HepG2 (cell line): Measurements from ENCODE around the gene ETFDH. TPM values are rescaled to one million over a fixed set of nuclear protein-coding genes. Genes with fewer than 3 reads are reported as not detected.

Experiments
- ARHGAP35 ChIP-seq: sonication (generic); formaldehyde crosslinking; IDR thresholded peaks from 2 replicates; pipeline ENCODE4 v1.9.0; 2022; ENCODE audit warnings: mild to moderate bottlenecking, inconsistent platforms, moderate library complexity, missing genetic modification reagents, borderline replicate concordance
- HOXA7 ChIP-seq: sonication (generic); formaldehyde crosslinking; IDR thresholded peaks from 2 replicates; pipeline ENCODE4 v1.8.1; 2022; ENCODE audit warnings: mild to moderate bottlenecking, missing genetic modification reagents, moderate library complexity
- KLF9 ChIP-seq: IDR thresholded peaks from 2 replicates; pipeline ENCODE4 v1.6.1; 2016; ENCODE audit warnings: low read depth
- RBFOX2 ChIP-seq: fragments of 200-400 bp; formaldehyde crosslinking; IDR thresholded peaks from 2 replicates; pipeline ENCODE4 v1.6.1; 2017; ENCODE audit warnings: low read depth, mild to moderate bottlenecking, low read length
- SATB2 ChIP-seq: sonication (generic); formaldehyde crosslinking; IDR thresholded peaks from 2 replicates; pipeline ENCODE4 v1.5.0; 2020; ENCODE audit warnings: missing genetic modification reagents
- STAG1 ChIP-seq: sonication (generic); formaldehyde crosslinking; IDR thresholded peaks from 2 replicates; pipeline ENCODE4 v1.4.0; 2020; ENCODE audit warnings: missing genetic modification reagents
- TAF1 ChIP-seq: sonication (generic); formaldehyde crosslinking; IDR thresholded peaks from 2 replicates; pipeline ENCODE4 v1.4.0; 2020; ENCODE audit warnings: missing genetic modification reagents
- TEAD3 ChIP-seq: optimal IDR thresholded peaks from 2 replicates; pipeline ENCODE3; 2016; ENCODE audit warnings: borderline replicate concordance
- ZFY ChIP-seq: sonication (generic); formaldehyde crosslinking; IDR thresholded peaks from 2 replicates; pipeline ENCODE4 v1.4.0; 2020; ENCODE audit warnings: missing genetic modification reagents
- ZKSCAN1 ChIP-seq: fragments of 150-350 bp; IDR thresholded peaks from 2 replicates; pipeline ENCODE4 v1.6.1; 2014; ENCODE audit warnings: low read length
- ZNF136 ChIP-seq: sonication (generic); formaldehyde crosslinking; IDR thresholded peaks from 2 replicates; pipeline ENCODE4 v1.8.1; 2022; ENCODE audit warnings: low read depth, mild to moderate bottlenecking, moderate library complexity, missing genetic modification reagents
- ZNF235 ChIP-seq: sonication (generic); formaldehyde crosslinking; IDR thresholded peaks from 2 replicates; pipeline ENCODE4 v1.8.1; 2023; ENCODE audit warnings: mild to moderate bottlenecking, missing genetic modification reagents, borderline replicate concordance
- ZNF367 ChIP-seq: sonication (generic); formaldehyde crosslinking; IDR thresholded peaks from 2 replicates; pipeline ENCODE4 v1.4.0; 2020; ENCODE audit warnings: missing genetic modification reagents, borderline replicate concordance
- ZNF44 ChIP-seq: sonication (generic); formaldehyde crosslinking; IDR thresholded peaks from 2 replicates; pipeline ENCODE4 v1.5.1; 2020; ENCODE audit warnings: mild to moderate bottlenecking, missing genetic modification reagents
- ZNF558 ChIP-seq: sonication (generic); formaldehyde crosslinking; IDR thresholded peaks from 2 replicates; pipeline ENCODE4 v1.9.0; 2022; ENCODE audit warnings: mild to moderate bottlenecking, missing genetic modification reagents, borderline replicate concordance
- polyA plus RNA-seq, 8 experiments: library from polyadenylated mRNA; depleted of rRNA in 3 of 8; stranded (reverse) in 7 of 8; unstranded in 1 of 8; fragments of >200 nt; fragmentation: Illumina TruSeq in 4 of 8; extraction: Trizol in 4 of 8; gene quantifications; 2 replicates each; pipeline versions ENCODE4 v1.2.1 to v1.2.3, GENCODE V29; 2011 to 2016; ENCODE audit warnings: low read depth in 4 of 8, missing spikeins in 1 of 8, mixed read lengths in 1 of 8; ENCODE audit not compliant: insufficient read depth in 1 of 8
- total RNA-seq, 5 experiments: library from RNA; depleted of rRNA; stranded (reverse); fragments of >200 nt; fragmentation: Illumina TruSeq; extraction: Trizol; gene quantifications; 2 replicates each; pipeline ENCODE4 v1.2.3, GENCODE V29; 2016; ENCODE audit warnings: low read depth in 1 of 5
- TF ChIP-seq, protein P1 (sequence below): IDR thresholded peaks from 2 replicates; pipeline ENCODE4 v1.6.1; 2012; ENCODE audit warnings: low read depth, low read length, improper control_type of control experiment
- TF ChIP-seq, protein P2 (sequence below): sonication (generic); formaldehyde crosslinking; IDR thresholded peaks from 2 replicates; pipeline ENCODE4 v1.4.0; 2020; ENCODE audit warnings: mild to moderate bottlenecking, missing genetic modification reagents
- TF ChIP-seq, protein P3 (sequence below): sonication (generic); formaldehyde crosslinking; IDR thresholded peaks from 2 replicates; pipeline ENCODE4 v1.8.0; 2022; ENCODE audit warnings: missing genetic modification reagents, mild to moderate bottlenecking, borderline replicate concordance
- TF ChIP-seq, protein P4 (sequence below): sonication (generic); IDR thresholded peaks from 2 replicates; pipeline ENCODE4 v1.6.1; 2016; ENCODE audit warnings: low read depth, borderline replicate concordance
- TF ChIP-seq, protein P5 (sequence below): sonication (generic); formaldehyde crosslinking; IDR thresholded peaks from 2 replicates; pipeline ENCODE4 v1.4.0; 2020; ENCODE audit warnings: missing genetic modification reagents, mild to moderate bottlenecking, borderline replicate concordance
- TF ChIP-seq, protein P6 (sequence below): sonication (generic); formaldehyde crosslinking; IDR thresholded peaks from 2 replicates; pipeline ENCODE4 v1.5.0; 2020; ENCODE audit warnings: mild to moderate bottlenecking, missing genetic modification reagents, borderline replicate concordance

Gene ETFDH
- total and polyA plus RNA-seq, 2 of the 13 experiments (the other 11 are each of a cell fraction or from before 2014, with no cell fraction given): 14.7 to 17.8 TPM

DNA sequence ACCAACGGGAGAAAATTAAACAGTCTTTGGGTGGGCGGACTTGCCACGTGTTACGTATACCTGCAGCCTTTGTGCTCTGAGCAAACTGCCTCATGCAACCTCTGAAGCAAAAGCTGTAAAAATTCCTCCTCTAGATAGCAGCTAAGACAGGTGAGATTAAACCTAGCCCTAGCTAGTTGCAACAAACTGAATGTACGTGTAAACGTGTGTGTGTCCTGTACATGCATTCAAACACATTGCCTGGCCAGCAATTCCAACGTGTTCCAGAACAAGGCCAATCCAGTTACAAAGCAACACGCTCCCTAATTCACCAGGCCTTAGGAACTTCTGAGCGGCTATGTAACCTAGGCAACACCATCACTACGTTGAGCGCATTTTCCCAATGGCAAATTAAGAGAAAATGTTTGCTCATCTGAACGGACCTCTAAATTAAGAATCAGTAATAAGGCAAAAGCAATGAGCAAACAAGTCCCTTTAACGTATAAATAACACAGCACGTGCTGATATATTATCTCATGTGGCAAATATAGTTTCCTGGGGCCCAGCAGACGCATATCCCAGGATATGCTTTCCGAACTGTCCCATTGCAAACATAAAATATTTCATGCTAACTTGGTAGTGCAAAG lies 50.3 kb downstream of the ETFDH start (continued):
- TF ChIP-seq ZNF235 (CRISPR knock-in tag) (no peak), ZKSCAN1 (no peak), STAG1 (CRISPR knock-in tag) (peak; percentile 14; the same call in 1 of the 2 replicates), ZNF44 (no peak; the same call in 1 of the 2 replicates), SATB2 (CRISPR knock-in tag) (no peak), ARHGAP35 (CRISPR knock-in tag) (no peak), HOXA7 (CRISPR knock-in tag) (no peak), TEAD3 (peak; percentile 40), KLF9 (CRISPR knock-in tag) (no peak), ZNF136 (CRISPR knock-in tag) (no peak), ZNF367 (CRISPR knock-in tag) (0 out of 2 replicates have a peak, but pooled peaks have one; percentile 33), ZNF558 (CRISPR knock-in tag) (no peak), TAF1 (CRISPR knock-in tag) (no peak), ZFY (CRISPR knock-in tag) (peak; percentile 74), RBFOX2 (no peak)
- TF ChIP-seq, protein P1, sequence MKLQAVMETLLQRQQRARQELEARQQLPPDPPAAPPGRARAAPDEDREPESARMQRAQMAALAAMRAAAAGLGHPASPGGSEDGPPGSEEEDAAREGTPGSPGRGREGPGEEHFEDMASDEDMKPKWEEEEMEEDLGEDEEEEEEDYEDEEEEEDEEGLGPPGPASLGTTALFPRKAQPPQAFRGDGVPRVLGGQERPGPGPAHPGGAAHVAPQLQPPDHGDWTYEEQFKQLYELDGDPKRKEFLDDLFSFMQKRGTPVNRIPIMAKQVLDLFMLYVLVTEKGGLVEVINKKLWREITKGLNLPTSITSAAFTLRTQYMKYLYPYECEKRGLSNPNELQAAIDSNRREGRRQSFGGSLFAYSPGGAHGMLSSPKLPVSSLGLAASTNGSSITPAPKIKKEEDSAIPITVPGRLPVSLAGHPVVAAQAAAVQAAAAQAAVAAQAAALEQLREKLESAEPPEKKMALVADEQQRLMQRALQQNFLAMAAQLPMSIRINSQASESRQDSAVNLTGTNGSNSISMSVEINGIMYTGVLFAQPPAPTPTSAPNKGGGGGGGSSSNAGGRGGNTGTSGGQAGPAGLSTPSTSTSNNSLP: no peak
- TF ChIP-seq, protein P2, sequence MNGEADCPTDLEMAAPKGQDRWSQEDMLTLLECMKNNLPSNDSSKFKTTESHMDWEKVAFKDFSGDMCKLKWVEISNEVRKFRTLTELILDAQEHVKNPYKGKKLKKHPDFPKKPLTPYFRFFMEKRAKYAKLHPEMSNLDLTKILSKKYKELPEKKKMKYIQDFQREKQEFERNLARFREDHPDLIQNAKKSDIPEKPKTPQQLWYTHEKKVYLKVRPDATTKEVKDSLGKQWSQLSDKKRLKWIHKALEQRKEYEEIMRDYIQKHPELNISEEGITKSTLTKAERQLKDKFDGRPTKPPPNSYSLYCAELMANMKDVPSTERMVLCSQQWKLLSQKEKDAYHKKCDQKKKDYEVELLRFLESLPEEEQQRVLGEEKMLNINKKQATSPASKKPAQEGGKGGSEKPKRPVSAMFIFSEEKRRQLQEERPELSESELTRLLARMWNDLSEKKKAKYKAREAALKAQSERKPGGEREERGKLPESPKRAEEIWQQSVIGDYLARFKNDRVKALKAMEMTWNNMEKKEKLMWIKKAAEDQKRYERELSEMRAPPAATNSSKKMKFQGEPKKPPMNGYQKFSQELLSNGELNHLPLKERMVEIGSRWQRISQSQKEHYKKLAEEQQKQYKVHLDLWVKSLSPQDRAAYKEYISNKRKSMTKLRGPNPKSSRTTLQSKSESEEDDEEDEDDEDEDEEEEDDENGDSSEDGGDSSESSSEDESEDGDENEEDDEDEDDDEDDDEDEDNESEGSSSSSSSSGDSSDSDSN: no peak
- TF ChIP-seq, protein P3, sequence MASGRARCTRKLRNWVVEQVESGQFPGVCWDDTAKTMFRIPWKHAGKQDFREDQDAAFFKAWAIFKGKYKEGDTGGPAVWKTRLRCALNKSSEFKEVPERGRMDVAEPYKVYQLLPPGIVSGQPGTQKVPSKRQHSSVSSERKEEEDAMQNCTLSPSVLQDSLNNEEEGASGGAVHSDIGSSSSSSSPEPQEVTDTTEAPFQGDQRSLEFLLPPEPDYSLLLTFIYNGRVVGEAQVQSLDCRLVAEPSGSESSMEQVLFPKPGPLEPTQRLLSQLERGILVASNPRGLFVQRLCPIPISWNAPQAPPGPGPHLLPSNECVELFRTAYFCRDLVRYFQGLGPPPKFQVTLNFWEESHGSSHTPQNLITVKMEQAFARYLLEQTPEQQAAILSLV (CRISPR knock-in tag): no peak
- TF ChIP-seq, protein P4, sequence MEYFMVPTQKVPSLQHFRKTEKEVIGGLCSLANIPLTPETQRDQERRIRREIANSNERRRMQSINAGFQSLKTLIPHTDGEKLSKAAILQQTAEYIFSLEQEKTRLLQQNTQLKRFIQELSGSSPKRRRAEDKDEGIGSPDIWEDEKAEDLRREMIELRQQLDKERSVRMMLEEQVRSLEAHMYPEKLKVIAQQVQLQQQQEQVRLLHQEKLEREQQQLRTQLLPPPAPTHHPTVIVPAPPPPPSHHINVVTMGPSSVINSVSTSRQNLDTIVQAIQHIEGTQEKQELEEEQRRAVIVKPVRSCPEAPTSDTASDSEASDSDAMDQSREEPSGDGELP: no peak
- TF ChIP-seq, protein P5, sequence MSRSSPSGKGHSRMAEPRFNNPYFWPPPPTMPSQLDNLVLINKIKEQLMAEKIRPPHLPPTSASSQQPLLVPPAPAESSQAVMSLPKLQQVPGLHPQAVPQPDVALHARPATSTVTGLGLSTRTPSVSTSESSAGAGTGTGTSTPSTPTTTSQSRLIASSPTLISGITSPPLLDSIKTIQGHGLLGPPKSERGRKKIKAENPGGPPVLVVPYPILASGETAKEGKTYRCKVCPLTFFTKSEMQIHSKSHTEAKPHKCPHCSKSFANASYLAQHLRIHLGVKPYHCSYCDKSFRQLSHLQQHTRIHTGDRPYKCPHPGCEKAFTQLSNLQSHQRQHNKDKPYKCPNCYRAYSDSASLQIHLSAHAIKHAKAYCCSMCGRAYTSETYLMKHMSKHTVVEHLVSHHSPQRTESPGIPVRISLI: no peak
- TF ChIP-seq, protein P6, sequence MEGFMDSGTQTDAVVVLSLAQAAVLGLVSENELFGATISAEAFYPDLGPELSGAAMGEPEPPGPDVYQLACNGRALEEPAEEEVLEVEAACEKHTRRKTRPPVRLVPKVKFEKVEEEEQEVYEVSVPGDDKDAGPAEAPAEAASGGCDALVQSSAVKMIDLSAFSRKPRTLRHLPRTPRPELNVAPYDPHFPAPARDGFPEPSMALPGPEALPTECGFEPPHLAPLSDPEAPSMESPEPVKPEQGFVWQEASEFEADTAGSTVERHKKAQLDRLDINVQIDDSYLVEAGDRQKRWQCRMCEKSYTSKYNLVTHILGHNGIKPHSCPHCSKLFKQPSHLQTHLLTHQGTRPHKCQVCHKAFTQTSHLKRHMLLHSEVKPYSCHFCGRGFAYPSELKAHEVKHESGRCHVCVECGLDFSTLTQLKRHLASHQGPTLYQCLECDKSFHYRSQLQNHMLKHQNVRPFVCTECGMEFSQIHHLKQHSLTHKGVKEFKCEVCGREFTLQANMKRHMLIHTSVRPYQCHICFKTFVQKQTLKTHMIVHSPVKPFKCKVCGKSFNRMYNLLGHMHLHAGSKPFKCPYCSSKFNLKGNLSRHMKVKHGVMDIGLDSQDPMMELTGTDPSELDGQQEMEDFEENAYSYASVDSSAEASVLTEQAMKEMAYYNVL (CRISPR knock-in tag): no peak; the same call in 1 of the 2 replicates
